ENCODE results near the gene LILRA6.

Gene LILRA6

DNA sequence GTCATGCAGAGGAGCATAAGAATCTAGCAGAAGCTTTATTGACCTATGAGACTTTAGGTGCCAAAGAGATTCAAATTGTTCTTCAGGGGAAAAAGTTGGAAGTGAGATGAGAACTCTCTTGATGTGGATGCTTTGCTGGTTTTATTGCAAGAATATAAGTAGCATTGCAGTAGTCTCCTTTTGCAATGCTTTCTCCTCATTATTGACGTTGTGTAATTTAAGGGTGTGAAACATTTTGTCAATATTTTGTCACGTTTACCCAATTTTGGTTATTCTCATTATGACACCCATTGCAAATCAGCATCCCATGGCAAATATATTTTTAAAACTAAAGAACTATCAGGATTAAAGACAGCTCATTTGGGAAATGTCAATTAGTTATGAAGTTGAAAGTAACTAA lies 26.3 kb upstream of the LILRA6 start:
- H3K4me3 ChIP-seq (ENCODE audit: low read depth, low read length): no peak overlapping the region
- DNase-seq (ENCODE audit: low read depth): no peak
- TF ChIP-seq, protein P1, sequence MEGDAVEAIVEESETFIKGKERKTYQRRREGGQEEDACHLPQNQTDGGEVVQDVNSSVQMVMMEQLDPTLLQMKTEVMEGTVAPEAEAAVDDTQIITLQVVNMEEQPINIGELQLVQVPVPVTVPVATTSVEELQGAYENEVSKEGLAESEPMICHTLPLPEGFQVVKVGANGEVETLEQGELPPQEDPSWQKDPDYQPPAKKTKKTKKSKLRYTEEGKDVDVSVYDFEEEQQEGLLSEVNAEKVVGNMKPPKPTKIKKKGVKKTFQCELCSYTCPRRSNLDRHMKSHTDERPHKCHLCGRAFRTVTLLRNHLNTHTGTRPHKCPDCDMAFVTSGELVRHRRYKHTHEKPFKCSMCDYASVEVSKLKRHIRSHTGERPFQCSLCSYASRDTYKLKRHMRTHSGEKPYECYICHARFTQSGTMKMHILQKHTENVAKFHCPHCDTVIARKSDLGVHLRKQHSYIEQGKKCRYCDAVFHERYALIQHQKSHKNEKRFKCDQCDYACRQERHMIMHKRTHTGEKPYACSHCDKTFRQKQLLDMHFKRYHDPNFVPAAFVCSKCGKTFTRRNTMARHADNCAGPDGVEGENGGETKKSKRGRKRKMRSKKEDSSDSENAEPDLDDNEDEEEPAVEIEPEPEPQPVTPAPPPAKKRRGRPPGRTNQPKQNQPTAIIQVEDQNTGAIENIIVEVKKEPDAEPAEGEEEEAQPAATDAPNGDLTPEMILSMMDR (conservative IDR thresholded peaks at IDR 0.05; ENCODE audit: low read depth, low read length): no peak

DNA sequence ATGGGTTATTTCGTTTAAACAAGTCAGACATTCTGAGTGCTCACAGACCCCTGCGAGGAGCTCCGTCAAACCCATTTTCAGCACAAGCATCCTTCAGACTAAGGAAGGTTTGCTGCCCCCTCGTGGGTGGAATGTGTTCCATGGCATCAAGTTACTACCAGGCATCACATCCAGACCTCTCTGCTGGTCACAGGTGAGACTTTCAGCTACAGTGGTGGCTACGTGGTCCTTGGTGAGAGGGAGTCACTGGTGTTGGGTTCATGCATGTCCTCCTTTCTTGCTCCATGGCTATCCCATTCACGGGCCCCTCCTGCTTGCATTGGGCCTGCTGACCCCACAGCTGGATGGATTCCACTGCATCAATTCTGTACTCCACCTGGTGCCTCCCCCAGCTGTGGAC lies 23.5 kb upstream of the LILRA6 start:
- DNase-seq (ENCODE audit: low read depth): peak; percentile 87
- no peak overlapping the region for H3K4me3 ChIP-seq (ENCODE audit: low read depth, low read length)
- TF ChIP-seq, protein P1 (conservative IDR thresholded peaks at IDR 0.05; ENCODE audit: low read depth, low read length): peak; percentile 85

DNA sequence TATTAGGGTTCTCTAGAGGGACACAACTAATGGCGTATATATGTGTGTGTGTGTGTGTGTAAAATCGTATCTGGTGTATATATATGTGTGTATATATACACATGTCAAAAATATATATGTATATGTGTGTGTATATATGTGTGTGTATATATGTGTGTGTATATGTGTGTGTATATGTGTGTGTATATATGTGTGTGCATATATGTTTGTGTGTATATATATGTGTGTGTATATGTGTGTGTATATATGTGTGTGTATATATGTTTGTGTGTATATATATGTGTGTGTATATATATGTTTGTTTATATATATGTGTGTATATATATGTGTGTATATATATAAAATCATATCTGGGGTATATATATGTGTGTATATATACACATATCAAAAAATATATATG lies 19.9 kb upstream of the LILRA6 start:
- no peak for DNase-seq (ENCODE audit: low read depth)
- H3K4me3 ChIP-seq (ENCODE audit: low read depth, low read length): no peak overlapping the region
- TF ChIP-seq, protein P1 (conservative IDR thresholded peaks at IDR 0.05; ENCODE audit: low read depth, low read length): no peak

DNA sequence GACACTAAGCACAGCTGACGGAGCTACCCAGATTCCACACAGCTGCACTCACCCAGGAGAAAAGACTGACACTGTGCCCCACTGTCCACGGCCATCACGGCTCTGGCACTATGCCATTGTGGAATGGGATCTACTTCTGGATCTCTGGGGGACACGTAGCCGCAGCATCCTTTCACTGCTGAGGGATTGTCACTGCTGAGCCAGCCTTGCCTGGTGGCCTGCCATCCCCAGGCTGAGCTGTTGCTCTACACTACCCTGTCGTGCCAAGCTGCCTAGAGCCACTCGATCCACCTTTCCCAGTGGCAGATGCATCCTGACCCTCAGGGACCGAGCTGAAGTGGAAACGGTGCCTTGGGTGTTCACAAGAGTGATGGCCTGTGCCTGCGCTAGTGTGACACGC lies 19.5 kb upstream of the LILRA6 start:
- no peak for DNase-seq (ENCODE audit: low read depth)
- TF ChIP-seq, protein P1 (conservative IDR thresholded peaks at IDR 0.05; ENCODE audit: low read depth, low read length): no peak

DNA sequence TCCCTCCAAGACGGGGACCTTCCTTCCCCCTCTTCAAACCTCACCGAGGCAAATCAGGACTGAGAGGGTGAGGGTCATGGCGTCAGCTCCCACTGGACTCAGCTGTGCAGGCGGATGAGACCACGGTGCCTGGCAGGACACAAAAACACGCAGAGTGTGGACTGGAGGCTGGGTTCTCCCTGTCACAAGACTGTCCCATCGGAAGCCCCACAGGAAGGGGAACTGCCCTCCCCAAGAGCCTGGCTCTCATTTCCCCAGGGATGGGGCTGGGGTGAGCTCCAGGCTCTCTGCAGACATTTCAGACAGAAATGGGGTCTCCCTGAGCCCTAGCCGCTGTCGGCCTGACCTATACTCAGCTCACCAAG lies 14.5 kb upstream of the LILRA6 start, which contains the start of gene LILRB5:
Gene LILRB5, minus strand, starts transcription at position 158 of the 365 bp plus-strand sequence. Its CDS starts 80 bp downstream, at position 78.
- no peak for DNase-seq (ENCODE audit: low read depth)
- TF ChIP-seq, protein P1 (conservative IDR thresholded peaks at IDR 0.05; ENCODE audit: low read depth, low read length): no peak
- H3K4me3 ChIP-seq (ENCODE audit: low read depth, low read length): no peak within 1 kb of the TSS

More for the DNA sequence above, 19.5 kb upstream of the LILRA6 start:
- H3K4me3 ChIP-seq (ENCODE audit: low read depth, low read length): no peak overlapping the region

DNA sequence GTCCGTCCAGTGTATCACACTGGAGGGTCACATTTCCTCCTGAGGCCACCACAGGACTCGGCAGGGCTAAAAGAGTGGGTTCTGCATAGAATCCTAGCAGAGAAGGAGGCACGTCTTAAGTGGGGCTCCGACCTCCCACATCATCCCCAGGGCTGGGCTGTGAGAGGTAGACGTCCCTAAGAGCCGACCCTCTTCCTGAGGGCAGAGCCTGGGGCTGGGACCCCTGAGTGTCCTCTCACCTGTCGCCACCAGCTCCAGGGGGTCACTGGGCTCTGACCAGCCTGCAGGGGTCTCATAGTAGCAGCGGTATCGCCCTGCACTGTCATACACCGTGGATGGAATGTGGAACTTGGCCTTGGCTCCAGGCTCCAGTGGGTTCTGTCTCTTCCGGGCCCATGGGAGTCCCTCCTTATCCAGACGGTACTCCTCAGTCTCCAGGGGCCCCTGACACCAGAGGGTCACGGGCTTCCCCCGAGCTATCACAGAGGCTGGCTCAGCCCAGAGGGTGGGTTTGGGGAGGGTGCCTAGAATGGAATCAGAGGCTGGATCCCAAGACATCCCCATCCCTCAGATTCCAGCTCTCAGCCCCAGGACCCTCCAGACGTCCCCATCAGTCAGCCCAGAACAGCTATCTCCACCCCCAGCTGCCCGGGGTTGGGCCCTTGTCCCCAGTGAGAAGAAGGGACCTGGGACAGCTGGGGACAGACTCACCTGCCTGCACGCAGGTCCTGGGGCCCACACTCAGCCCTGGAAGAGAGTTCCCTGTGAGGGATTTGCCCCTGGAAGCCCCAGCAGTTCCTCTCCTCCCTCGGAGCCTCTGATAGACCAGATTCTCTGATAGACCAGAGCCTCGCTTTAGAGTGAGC lies 13.9 kb upstream of the LILRA6 start:
- TF ChIP-seq, protein P1 (conservative IDR thresholded peaks at IDR 0.05; ENCODE audit: low read depth, low read length): no peak
- H3K4me3 ChIP-seq (ENCODE audit: low read depth, low read length): no peak overlapping the region
- no peak for DNase-seq (ENCODE audit: low read depth)
